Gastroesophageal sphincter (tissue), 4 donors: ENCODE results near the gene STAT5B. TPM values are rescaled to one million over a fixed set of nuclear protein-coding genes. Genes with fewer than 3 reads are reported as not detected.
"Not testable (repeated sequence)": the region's sequence is repeated elsewhere in the genome, so short reads cannot be mapped to it uniquely, and the experiment has no call there.

ENCODE experiments used
- ATAC-seq: fragments of 150-250 bp; one replicate; pipeline ENCODE4 v1.9.1; 2016; ENCODE audit warnings: mild to moderate bottlenecking, moderate library complexity
- H3K27ac ChIP-seq, 4 donors: fragments of 200-600 bp; sonication (generic) in 3 of 4; 1 replicate in 3 of 4; 2 replicates in 1 of 4; pipeline ENCODE4 v1.5.1; 2016 to 2019
- H3K27me3 ChIP-seq: fragments of 200-600 bp; sonication (generic); one replicate; pipeline ENCODE4 v1.5.1; 2019
- H3K36me3 ChIP-seq, 2 donors: fragments of 200-600 bp; sonication (generic); one replicate each; pipeline ENCODE4 v1.5.1; 2019; ENCODE audit warnings: control low read depth in 1 of 2
- H3K4me1 ChIP-seq, 3 donors: fragments of 200-600 bp; sonication (generic); 1 replicate in 2 of 3; 2 replicates in 1 of 3; pipeline ENCODE4 v1.5.1; 2016 to 2019; ENCODE audit warnings: control low read depth in 2 of 3
- H3K4me3 ChIP-seq, 2 donors: fragments of 200-600 bp; sonication (generic); one replicate each; pipeline ENCODE4 v1.5.1; 2019; ENCODE audit warnings: mild to moderate bottlenecking in 1 of 2, moderate library complexity in 1 of 2
- H3K9me3 ChIP-seq, 3 donors: fragments of 200-600 bp; sonication (generic); one replicate each; pipeline ENCODE4 v1.5.1; 2017 to 2019; ENCODE audit warnings: control low read depth in 2 of 3
- EP300 ChIP-seq: sonication (generic); formaldehyde crosslinking; IDR thresholded peaks from one replicate; pipeline ENCODE4 v1.6.1; 2017; ENCODE audit warnings: antibody characterized with exemption, mild to moderate bottlenecking
- POLR2A ChIP-seq, 2 donors: fragments of 450-650 bp; IDR thresholded peaks; one replicate each; pipeline ENCODE4 v1.6.1; 2017; ENCODE audit warnings: antibody characterized with exemption in 2 of 2, mild to moderate bottlenecking in 2 of 2, moderate library complexity in 1 of 2
- POLR2AphosphoS5 ChIP-seq: sonication (generic); formaldehyde crosslinking; IDR thresholded peaks from one replicate; pipeline ENCODE4 v1.6.1; 2017; ENCODE audit warnings: antibody characterized with exemption
- WGBS, 2 donors: methylation state at CpG; one replicate each; pipeline ENCODE4 v1.1.5; 2018; ENCODE audit warnings: low coverage in 1 of 2; 5-methylcytosine and 5-hydroxymethylcytosine counted together
- total RNA-seq, 4 donors: library from RNA; depleted of rRNA; stranded (reverse); fragments of >200 nt; gene quantifications; one replicate each; pipeline ENCODE4 v1.1.0, GENCODE V29; 2016
- TF ChIP-seq, protein P1 (sequence below), 4 experiments: fragments of 200-600 bp in 2 of 4; fragments of 450-650 bp in 2 of 4; sonication (generic) in 1 of 4; IDR thresholded peaks; one replicate each; pipeline ENCODE4 v1.5.1; 2017 to 2019; ENCODE audit warnings: antibody characterized with exemption in 4 of 4, mild to moderate bottlenecking in 2 of 4, moderate library complexity in 2 of 4

Gene STAT5B
- total RNA-seq, 4 donors from 2014 or later: 73.3 to 98.3 (median 95.6) TPM

DNA sequence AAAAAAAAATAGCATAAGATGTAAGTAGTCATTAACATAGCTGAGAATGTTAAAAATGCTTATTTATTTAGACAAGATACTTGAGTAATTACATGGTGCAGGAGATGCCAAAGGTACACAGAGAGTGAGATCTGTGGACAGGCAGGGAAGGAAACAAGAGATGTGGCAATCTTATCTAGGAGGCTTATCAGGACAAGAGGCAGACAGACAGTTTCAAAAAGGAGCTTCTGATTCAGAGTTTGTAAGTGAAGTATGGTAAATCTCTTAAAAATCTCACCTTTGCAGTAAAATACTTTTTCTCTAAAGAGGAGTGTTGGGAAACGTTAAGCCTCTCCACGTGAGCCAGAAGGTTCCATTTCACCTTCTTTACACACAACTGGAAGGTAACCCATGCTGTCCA, 62.0 kb downstream of the STAT5B start:
- H3K4me1 ChIP-seq: peaks cover 0 to 15% (median 0%) of the 10 kb centered on the region in 3 donors
- 76 to 85% methylated on average over 2 of the region's 2 CpGs for WGBS, 2 donors
- H3K4me3 ChIP-seq: no peak overlapping the region
- no peaks in the 10 kb centered on the region for H3K27me3 ChIP-seq
- TF ChIP-seq EP300 (no peak), POLR2A (IDR thresholded peaks at IDR 0.05) (no peak)
- H3K9me3 ChIP-seq: no peaks in the 10 kb centered on the region
- H3K36me3 ChIP-seq: peaks cover 0 to 100% of the 10 kb centered on the region in 2 donors
- H3K27ac ChIP-seq: no peak overlapping the region
- ATAC-seq: no peak

DNA sequence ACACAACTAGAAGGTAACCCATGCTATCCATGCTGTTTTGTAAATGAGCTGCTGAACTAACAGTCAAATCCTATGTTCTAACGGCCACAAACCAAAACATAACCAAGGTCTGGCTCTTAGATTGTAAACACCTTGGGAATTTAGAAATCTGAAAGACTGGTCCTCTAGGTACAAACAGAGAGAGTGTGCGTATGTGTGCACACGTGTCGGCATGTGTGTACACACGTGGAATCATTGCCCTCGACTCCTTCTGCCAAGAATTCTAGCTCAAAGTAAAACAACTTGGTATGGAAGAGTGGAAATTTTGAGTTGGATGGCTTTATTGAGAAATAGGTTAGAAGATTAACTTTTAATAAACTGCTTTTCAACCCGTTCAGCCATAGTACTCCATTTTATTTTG, 63.8 kb downstream of the STAT5B start:
- 45 to 74% methylated on average over 7 of the region's 7 CpGs for WGBS, 2 donors
- Histone ChIP-seq H3K9me3 (no peaks in the 10 kb centered on the region), H3K27ac (peak overlapping the region in 3 of 4 donors; percentile 57 to 60 (median 57)), H3K4me3 (no peak overlapping the region), H3K27me3 (no peaks in the 10 kb centered on the region), H3K4me1 (peaks cover 0 to 15% (median 0%) of the 10 kb centered on the region in 3 donors), H3K36me3 (peaks cover 0 to 100% of the 10 kb centered on the region in 2 donors)
- ATAC-seq: peak; percentile 44
- peak; percentile 47 for TF ChIP-seq POLR2AphosphoS5
- TF ChIP-seq POLR2A (IDR thresholded peaks at IDR 0.05): no peak

GRCh38 chr17:42211921-42212341, 64.3 kb downstream of the STAT5B start:
- ATAC-seq: peak; percentile 90
- WGBS, 2 donors: 20 to 30% methylated on average over 1 to 3 of the region's 9 CpGs
- H3K36me3 ChIP-seq: peaks cover 0 to 100% of the 10 kb centered on the region in 2 donors
- H3K4me1 ChIP-seq: peaks cover 0 to 15% (median 0%) of the 10 kb centered on the region in 3 donors
- not testable (repeated sequence) for H3K4me3 ChIP-seq, H3K9me3 ChIP-seq, H3K27me3 ChIP-seq
- H3K27ac ChIP-seq: peak overlapping the region in 3 of 4 donors; percentile 57 to 60 (median 57)
- TF ChIP-seq POLR2AphosphoS5: peak; percentile 39

GRCh38 chr17:42210046-42210445, 66.1 kb downstream of the STAT5B start:
- Histone ChIP-seq H3K4me3 (no peak overlapping the region), H3K4me1 (peaks cover 0 to 15% (median 0%) of the 10 kb centered on the region in 3 donors), H3K27me3 (no peaks in the 10 kb centered on the region), H3K9me3 (no peaks in the 10 kb centered on the region), H3K36me3 (peaks cover 0 to 100% of the 10 kb centered on the region in 2 donors), H3K27ac (no peak overlapping the region)
- TF ChIP-seq POLR2AphosphoS5 (no peak), EP300 (no peak), POLR2A (IDR thresholded peaks at IDR 0.05) (no peak)
- TF ChIP-seq, protein P1, sequence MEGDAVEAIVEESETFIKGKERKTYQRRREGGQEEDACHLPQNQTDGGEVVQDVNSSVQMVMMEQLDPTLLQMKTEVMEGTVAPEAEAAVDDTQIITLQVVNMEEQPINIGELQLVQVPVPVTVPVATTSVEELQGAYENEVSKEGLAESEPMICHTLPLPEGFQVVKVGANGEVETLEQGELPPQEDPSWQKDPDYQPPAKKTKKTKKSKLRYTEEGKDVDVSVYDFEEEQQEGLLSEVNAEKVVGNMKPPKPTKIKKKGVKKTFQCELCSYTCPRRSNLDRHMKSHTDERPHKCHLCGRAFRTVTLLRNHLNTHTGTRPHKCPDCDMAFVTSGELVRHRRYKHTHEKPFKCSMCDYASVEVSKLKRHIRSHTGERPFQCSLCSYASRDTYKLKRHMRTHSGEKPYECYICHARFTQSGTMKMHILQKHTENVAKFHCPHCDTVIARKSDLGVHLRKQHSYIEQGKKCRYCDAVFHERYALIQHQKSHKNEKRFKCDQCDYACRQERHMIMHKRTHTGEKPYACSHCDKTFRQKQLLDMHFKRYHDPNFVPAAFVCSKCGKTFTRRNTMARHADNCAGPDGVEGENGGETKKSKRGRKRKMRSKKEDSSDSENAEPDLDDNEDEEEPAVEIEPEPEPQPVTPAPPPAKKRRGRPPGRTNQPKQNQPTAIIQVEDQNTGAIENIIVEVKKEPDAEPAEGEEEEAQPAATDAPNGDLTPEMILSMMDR (IDR thresholded peaks at IDR 0.05): no peak
- WGBS, 2 donors: 66 to 77% methylated on average over 3 to 6 of the region's 6 CpGs
- no peak for ATAC-seq

- H3K4me1 ChIP-seq, H3K9me3 ChIP-seq, H3K27me3 ChIP-seq, H3K27ac ChIP-seq, H3K4me3 ChIP-seq, ATAC-seq: not testable (repeated sequence)
- H3K36me3 ChIP-seq: peaks cover 0 to 100% of the 10 kb centered on the region in 2 donors
- WGBS, 2 donors: 72% methylated on average over 7 of the region's 8 CpGs; no CpG with 5 or more reads in 1 of the 2 donors
These were observed 70.0 kb downstream of the STAT5B start for GRCh38 chr17:42206153-42206612.

DNA sequence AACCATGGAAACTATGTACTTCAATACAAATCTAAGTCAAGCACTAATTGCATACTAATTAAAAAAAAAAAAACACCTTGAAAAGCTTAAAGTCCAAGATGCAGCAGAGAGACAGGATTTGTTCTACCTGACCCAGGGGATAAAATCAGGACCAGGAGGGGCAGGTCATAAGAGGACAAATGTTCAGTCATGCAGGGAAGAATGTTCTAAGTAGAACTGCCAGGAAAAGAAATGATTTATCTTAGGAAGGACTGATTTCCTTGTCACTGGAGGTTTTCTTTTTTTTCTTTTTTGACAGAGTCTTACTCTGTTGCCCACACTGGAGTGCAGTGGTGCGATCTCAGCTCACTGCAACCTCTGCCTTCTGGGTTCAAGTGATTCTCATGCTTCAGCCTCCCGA, 72.8 kb downstream of the STAT5B start:
- 100% methylated on average over 1 to 2 of the region's 2 CpGs for WGBS, 2 donors
- no peaks in the 10 kb centered on the region for H3K27me3 ChIP-seq
- no peaks in the 10 kb centered on the region for H3K9me3 ChIP-seq
- peak overlapping the region in 1 of 4 donors; percentile 38 for H3K27ac ChIP-seq
- TF ChIP-seq, protein P1 (IDR thresholded peaks at IDR 0.05): no peak
- TF ChIP-seq POLR2AphosphoS5: no peak
- TF ChIP-seq POLR2A (IDR thresholded peaks at IDR 0.05): no peak
- TF ChIP-seq EP300: no peak
- H3K4me1 ChIP-seq: no peaks in the 10 kb centered on the region
- ATAC-seq: no peak
- peaks cover 0 to 98% of the 10 kb centered on the region in 2 donors for H3K36me3 ChIP-seq
- H3K4me3 ChIP-seq: no peak overlapping the region

- Histone ChIP-seq H3K4me3 (no peak overlapping the region), H3K27me3 (no peaks in the 10 kb centered on the region), H3K27ac (peak overlapping the region in 1 of 4 donors; percentile 38), H3K4me1 (no peaks in the 10 kb centered on the region), H3K9me3 (no peaks in the 10 kb centered on the region), H3K36me3 (peaks cover 0 to 91% of the 10 kb centered on the region in 2 donors)
- TF ChIP-seq, protein P1 (IDR thresholded peaks at IDR 0.05): no peak
- TF ChIP-seq POLR2A (IDR thresholded peaks at IDR 0.05) (no peak), POLR2AphosphoS5 (no peak), EP300 (no peak)
- WGBS, 2 donors: 92 to 100% methylated on average over 2 to 5 of the region's 5 CpGs
- ATAC-seq: no peak
These were observed 73.5 kb downstream of the STAT5B start for GRCh38 chr17:42202696-42203095.
